SW480 (cell line): ENCODE data around the gene GFI1B.
"Not testable (repeated sequence)": the region's sequence is repeated elsewhere in the genome, so short reads cannot be mapped to it uniquely, and the experiment has no call there.

Experiments
- DNase-seq: peaks from one replicate; pipeline ENCODE4 v3.0.0-alpha.2; 2016; ENCODE audit warnings: low spot score

The GFI1B gene

GRCh38 chr9:133014696-133015095 lies 36.2 kb downstream of the GFI1B start:
- DNase-seq, result no peak

GRCh38 chr9:133023117-133023890 lies 44.8 kb downstream of the GFI1B start:
- peak; percentile 18 for DNase-seq

- no peak for DNase-seq
Measured at GRCh38 chr9:133026426-133026825, 47.9 kb downstream of the GFI1B start.

DNA sequence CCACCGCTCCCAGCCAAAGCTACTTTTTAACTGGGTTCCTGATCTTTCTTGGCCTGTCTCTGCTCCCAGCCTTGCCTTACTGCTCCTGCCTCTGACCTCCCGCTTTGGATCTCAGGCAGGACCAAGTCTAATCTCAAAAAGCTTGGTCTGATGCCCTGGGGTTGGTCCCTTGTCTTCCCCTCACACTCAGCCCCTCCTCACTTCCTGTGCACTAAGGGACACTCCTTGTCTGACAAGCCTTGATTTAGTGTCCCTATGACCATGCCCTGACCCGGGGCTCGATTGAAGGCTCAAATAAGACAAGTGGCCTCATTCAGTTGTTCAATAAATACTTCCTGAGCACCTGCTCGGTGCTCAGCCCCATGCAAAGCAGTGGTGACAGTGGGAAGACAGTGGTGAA lies 48.6 kb downstream of the GFI1B start:
- no peak for DNase-seq

GRCh38 chr9:133028221-133028620 lies 49.7 kb downstream of the GFI1B start:
- no peak for DNase-seq

DNA sequence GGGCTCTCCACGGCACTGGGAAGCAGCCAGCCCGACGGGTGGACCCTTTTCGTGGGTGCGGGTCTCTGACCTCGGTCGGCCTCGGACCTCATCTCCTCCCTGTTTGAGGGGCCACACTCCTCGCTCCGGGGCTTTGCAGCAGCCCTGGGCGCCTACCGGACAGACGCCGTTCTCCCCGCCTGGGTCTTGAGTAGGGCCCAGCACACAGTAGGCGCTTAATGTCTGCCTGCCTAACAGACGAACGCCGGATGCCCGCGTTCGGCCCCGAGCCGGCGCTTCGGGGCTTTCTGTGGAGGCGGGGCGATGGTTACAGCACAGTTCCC lies 51.5 kb downstream of the GFI1B start:
- no peak for DNase-seq

DNA sequence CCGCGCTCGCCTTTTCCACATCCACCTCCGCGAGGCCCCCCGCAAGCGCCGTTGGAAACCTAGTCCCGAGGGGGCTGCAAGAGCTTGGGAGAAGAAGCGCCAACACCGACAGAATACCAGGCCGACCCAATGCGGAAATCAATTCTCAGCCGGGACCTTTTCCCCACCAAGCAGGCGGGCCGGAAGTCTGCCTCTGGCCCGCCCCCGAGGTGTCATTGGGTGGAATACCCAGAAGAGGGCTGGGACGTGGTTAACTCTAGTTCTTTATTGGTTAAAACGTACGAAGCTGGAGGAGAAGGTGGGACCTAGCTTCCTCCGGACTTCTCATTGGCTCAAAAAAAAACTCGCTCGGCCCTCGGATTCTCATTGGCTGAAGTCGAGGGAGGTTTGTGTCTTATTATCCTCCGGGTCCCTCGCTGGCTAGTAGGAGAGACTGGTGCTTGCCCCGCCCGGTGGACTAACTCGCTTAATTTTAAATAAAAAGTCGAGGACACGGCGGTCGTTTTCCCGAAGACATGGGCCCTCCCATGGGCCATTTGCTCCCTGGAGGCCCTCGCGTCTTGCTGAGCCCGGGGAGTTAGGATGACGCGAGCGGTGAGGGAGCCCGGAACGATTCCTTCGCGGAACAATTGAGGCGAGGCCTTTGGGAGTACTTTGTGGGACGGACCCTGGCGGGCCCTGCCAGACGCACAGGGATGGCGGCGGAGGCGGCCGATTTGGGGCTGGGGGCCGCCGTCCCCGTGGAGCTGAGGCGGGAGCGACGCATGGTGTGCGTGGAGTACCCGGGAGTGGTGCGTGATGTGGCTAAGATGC lies 52.0 kb downstream of the GFI1B start, which contains the start of gene GTF3C5:
TSS of gene GTF3C5 (plus strand) at position 681 of the 813 bp plus-strand sequence. CDS start at position 696, 15 bp downstream.
- peak; percentile 99 for DNase-seq

DNA sequence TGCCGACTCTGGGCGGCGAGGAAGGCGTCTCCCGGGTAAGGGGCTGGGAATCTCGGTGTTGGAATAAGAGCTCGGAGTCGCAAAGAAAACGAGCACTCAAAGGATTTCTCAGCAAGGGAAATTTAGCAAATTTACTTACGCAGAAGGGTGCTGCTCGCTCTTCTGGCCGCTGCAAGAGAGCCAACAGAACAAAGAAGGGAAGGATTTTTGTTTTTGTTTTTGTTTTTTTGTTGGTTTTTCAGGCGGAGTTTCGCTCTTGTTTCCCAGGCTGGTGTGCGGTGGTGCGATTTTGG lies 52.6 kb downstream of the GFI1B start:
- DNase-seq, result no peak

DNA sequence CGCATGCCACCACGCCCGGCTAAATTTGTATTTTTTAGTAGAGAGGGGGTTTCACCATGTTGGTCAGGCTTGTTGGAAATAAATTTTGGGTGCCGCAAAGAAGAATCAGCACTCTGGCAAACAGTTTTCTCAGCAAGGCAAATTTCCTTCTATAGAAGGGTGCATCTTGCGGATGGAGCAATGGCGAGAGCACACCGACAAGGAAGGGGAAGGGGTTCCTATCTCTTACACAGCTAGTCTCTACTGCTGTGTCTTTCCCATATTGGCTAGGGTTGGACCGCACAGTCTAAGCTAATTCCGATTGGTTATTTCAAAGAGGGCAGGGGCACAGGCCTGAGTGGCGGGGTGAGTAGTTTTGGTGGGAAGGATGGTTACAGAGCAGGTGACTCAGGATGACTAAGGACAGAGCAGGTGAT lies 53.0 kb downstream of the GFI1B start:
- DNase-seq, result no peak

DNA sequence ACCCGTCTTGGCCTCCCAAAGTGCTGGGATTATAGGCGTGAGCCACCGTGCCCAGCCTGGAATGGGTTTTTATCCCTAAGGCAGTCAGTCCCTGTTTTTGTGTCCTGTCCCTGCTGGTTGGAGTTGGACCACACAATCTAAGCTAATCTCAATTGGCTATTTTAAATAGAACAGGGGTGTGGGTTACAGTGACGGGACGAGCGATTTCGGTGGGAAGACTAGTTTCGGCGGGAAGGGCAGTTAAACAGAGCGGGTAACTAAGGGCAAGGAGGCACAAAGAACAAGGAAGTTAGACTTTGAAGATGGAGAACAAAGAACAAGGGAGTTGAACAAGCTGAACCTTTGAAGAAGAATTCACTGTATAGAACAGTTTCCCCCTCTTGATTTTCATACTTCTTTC lies 53.7 kb downstream of the GFI1B start:
- DNase-seq, result no peak

DNA sequence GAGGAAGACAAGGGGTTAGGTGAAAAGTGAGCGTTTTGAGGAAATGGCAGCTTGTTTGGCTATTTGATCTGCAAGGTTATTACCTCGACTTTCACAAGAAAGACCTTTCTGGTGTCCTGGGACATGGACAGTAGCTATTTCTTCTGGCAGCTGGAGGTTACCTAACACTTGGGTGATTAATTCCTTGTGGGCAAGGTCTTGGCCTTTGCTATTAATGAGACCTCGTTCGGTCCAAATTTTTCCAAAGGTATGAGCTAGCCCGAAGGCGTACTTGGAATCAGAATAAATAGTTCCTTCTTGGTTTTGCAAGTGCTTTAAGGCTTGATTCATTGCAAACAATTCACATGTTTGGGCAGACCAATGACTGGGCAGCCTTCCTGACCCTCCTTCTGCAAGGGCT lies 57.2 kb downstream of the GFI1B start:
- DNase-seq, result no peak

DNA sequence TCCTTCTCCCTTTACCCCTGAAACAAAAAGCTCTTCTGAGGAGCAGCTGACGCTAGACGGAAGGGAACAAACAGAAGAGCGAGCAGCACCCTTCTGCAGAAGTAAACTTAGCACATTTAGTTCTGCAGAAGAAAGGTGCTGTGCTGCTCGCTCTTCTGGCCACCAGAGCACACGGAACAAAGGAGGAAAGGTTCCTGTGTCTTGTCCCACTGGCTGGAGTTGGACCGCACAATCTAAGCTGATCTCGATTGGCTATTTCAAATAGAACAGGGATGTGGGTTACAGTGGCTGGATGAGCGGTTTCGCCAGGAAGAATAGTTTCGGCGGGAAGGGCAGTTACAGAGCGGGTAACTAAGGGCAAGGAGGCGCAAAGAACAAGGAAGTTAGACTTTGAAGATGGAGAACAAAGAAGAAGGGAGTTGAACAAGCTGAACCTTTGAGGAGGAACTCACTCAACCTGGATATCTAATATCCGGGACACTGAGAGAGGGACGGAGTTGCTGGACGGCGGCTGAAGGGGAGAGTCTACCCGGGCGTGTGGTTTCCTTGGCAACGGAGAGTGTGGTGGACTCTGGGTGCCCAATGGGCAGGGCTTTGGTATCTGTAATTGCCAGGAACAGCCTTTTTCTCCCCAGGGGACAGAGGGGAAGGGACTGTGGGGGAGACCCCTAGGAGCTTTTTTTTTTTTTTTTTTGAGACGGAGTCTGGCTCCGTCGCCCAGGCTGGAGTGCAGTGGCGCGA lies 59.5 kb downstream of the GFI1B start:
- no peak for DNase-seq

DNA sequence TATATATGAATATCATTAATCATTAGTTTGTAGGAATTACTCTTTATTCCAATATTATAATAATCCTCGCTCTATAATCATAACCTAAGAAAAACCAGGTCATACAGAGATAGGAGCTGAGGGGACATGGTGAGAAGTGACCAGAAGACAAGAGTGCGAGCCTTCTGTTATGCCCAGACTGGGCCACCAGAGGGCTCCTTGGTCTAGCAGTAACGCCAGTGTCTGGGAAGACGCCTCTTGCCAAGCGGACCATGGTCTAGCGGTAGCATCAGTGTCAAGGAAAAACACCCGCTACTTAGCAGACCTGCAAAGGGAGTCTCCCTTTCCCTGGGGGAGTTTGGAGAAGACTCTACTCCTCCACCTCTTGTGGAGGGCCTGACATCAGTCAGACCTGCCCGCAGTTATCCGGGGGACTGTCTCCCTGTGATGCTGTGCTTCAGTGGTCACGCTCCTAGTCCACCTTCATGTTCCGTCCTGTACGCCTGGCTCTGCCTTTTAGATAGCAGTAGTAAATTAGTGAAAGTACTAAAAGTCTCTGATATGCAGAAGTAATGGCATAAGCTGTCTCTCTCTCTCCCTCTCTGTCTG lies 62.5 kb downstream of the GFI1B start:
- not testable (repeated sequence) for DNase-seq
